B cell (primary cell): ENCODE results near the gene AURKAIP1. TPM values are rescaled to one million over a fixed set of nuclear protein-coding genes. Genes with fewer than 3 reads are reported as not detected.
A peak's percentile ranks its signal among the peaks of the same experiment; 100 is the strongest.

Source experiments
- ATAC-seq: fragments of 200-7000 bp; cut with Tn5 transposase; one replicate; pipeline ENCODE4 v1.10.0; 2021; ENCODE audit warnings: low read depth, mild to moderate bottlenecking, moderate number of reproducible peaks, moderate library complexity
- CTCF ChIA-PET: fragments of 350-600 bp; sonication (Branson Sonifier 250); formaldehyde crosslinking; loops from one replicate; lab custom pipeline; 2021; ENCODE audit warnings: antibody characterized with exemption, inconsistent platforms; lab: Charles Lee
- POLR2A ChIA-PET: fragments of 350-600 bp; sonication (Branson Sonifier 250); formaldehyde crosslinking; loops from one replicate; lab custom pipeline; 2021; ENCODE audit warnings: antibody characterized with exemption; lab: Charles Lee
- DNase-seq: peaks from one replicate; pipeline ENCODE4 v3.0.0; 2013
- H2AFZ ChIP-seq: 2 replicates; pipeline ENCODE4 v1.6.1; 2012; ENCODE audit warnings: mild to moderate bottlenecking, low read depth, low read length; ENCODE audit not compliant: insufficient read depth, poor library complexity, severe bottlenecking
- H3K27ac ChIP-seq, 2 donors: 1 replicate in 1 of 2; 2 replicates in 1 of 2; pipeline ENCODE4 v1.5.1; 2012 to 2013; ENCODE audit warnings: low read length in 2 of 2, mild to moderate bottlenecking in 2 of 2, moderate library complexity in 1 of 2
- H3K27me3 ChIP-seq, 4 experiments: fragments of 200-600 bp in 1 of 4; sonication (generic) in 1 of 4; replicated peaks in 1 of 4; 1 replicate in 2 of 4; 2 replicates in 2 of 4; pipeline versions ENCODE4 v1.6.1 to v1.7.0; 2013 to 2016; ENCODE audit warnings: low read length in 3 of 4, mild to moderate bottlenecking in 2 of 4, mixed read lengths in 1 of 4, moderate library complexity in 1 of 4; ENCODE audit not compliant: insufficient read depth in 4 of 4, control insufficient read depth in 3 of 4; ENCODE audit errors: control extremely low read depth in 1 of 4
- H3K36me3 ChIP-seq, 2 experiments: replicated peaks in 1 of 2; 1 replicate in 1 of 2; 2 replicates in 1 of 2; pipeline versions ENCODE4 v1.6.1 to v1.7.1; 2013; ENCODE audit warnings: low read length in 1 of 2; ENCODE audit not compliant: insufficient read depth in 2 of 2, control insufficient read depth in 1 of 2; ENCODE audit errors: control extremely low read depth in 1 of 2, extremely low read depth in 1 of 2
- H3K4me1 ChIP-seq, 2 donors: fragments of 200-600 bp in 1 of 2; sonication (generic) in 1 of 2; 1 replicate in 1 of 2; 2 replicates in 1 of 2; pipeline versions ENCODE4 v1.5.1 to v1.6.1; 2013 to 2017; ENCODE audit warnings: low read length in 2 of 2; ENCODE audit not compliant: control insufficient read depth in 2 of 2, insufficient read depth in 2 of 2
- H3K4me2 ChIP-seq: replicated peaks from 2 replicates; pipeline ENCODE3; 2012; ENCODE audit warnings: mild to moderate bottlenecking, low read depth, low read length; ENCODE audit not compliant: poor library complexity, severe bottlenecking
- H3K4me3 ChIP-seq, 5 experiments: fragments of 200-600 bp in 1 of 5; sonication (generic) in 1 of 5; 1 replicate in 3 of 5; 2 replicates in 2 of 5; pipeline versions ENCODE4 v1.5.1 to v1.7.0; 2011 to 2016; ENCODE audit warnings: low read length in 4 of 5, mild to moderate bottlenecking in 4 of 5, low read depth in 2 of 5, control low read depth in 1 of 5, moderate library complexity in 1 of 5; ENCODE audit not compliant: insufficient read depth in 1 of 5; ENCODE audit errors: control extremely low read depth in 1 of 5, extremely low read depth in 1 of 5
- H3K79me2 ChIP-seq: fragments of 200-600 bp; sonication (generic); one replicate; pipeline ENCODE4 v1.6.0; 2016; ENCODE audit warnings: low read length; ENCODE audit not compliant: control insufficient read depth, insufficient read depth
- H3K9ac ChIP-seq: fragments of 200-600 bp; sonication (generic); 2 replicates; pipeline ENCODE4 v1.6.1; 2017; ENCODE audit warnings: mild to moderate bottlenecking, low read length, moderate library complexity
- H3K9me3 ChIP-seq, 3 donors: one replicate each; pipeline versions ENCODE4 v1.6.1 to v1.7.1; 2013; ENCODE audit warnings: low read length in 2 of 3; ENCODE audit not compliant: control insufficient read depth in 2 of 3, insufficient read depth in 1 of 3; ENCODE audit errors: control extremely low read depth in 1 of 3
- H4K20me1 ChIP-seq: 2 replicates; pipeline ENCODE4 v1.6.0; 2012; ENCODE audit warnings: mild to moderate bottlenecking, low read length; ENCODE audit not compliant: insufficient read depth, control insufficient read depth, poor library complexity, severe bottlenecking
- H3K27ac Mint-ChIP-seq: one replicate; pipeline ENCODE4 v1.8.0; 2021; ENCODE audit warnings: mixed read lengths
- H3K27me3 Mint-ChIP-seq: one replicate; pipeline ENCODE4 v1.8.0; 2021; ENCODE audit warnings: mixed read lengths
- H3K4me1 Mint-ChIP-seq: one replicate; pipeline ENCODE4 v1.8.0; 2021; ENCODE audit warnings: mixed read lengths
- H3K4me3 Mint-ChIP-seq: one replicate; pipeline ENCODE4 v1.8.0; 2021; ENCODE audit warnings: mixed read lengths
- H3K9me3 Mint-ChIP-seq: one replicate; pipeline ENCODE4 v1.8.0; 2022; ENCODE audit warnings: mixed read lengths; ENCODE audit not compliant: insufficient read depth
- EZH2 ChIP-seq: IDR thresholded peaks from 2 replicates; pipeline ENCODE4 v1.6.1; 2012; ENCODE audit warnings: borderline replicate concordance, low read depth, mild to moderate bottlenecking, moderate library complexity, low read length; ENCODE audit not compliant: insufficient read depth, poor library complexity, severe bottlenecking
- WGBS: methylation state at CpG from one replicate; pipeline ENCODE4 v1.1.5; 2013; ENCODE audit warnings: missing lambda C conversion rate; ENCODE audit not compliant: insufficient coverage; 5-methylcytosine and 5-hydroxymethylcytosine counted together
- intact Hi-C: fragments of 100-400 bp; cut with micrococcal nuclease; formaldehyde crosslinking; loops from one replicate; pipeline ENCODE4 v1.10.0; 2022
- polyA plus RNA-seq: library from polyadenylated mRNA; depleted of rRNA; stranded (reverse); fragments of >200 nt; gene quantifications from 2 replicates; pipeline ENCODE4 v1.2.3, GENCODE V29; 2012
- total RNA-seq, 2 donors: library from RNA; stranded (reverse); fragments of 120-200 nt in 1 of 2; gene quantifications; 1 replicate in 1 of 2; 2 replicates in 1 of 2; pipeline versions ENCODE4 v1.2.3 to v1.2.4, GENCODE V29; 2013 to 2022
- TF ChIP-seq, protein P1 (sequence below): fragments of 200-600 bp; IDR thresholded peaks from one replicate; pipeline ENCODE4 v1.8.0; 2022; ENCODE audit warnings: antibody characterized with exemption, mild to moderate bottlenecking

The AURKAIP1 gene
- total and polyA plus RNA-seq, 2 donors (not counting 1 experiment from before 2014, with no cell fraction given) = 61.1 to 61.7 TPM

DNA sequence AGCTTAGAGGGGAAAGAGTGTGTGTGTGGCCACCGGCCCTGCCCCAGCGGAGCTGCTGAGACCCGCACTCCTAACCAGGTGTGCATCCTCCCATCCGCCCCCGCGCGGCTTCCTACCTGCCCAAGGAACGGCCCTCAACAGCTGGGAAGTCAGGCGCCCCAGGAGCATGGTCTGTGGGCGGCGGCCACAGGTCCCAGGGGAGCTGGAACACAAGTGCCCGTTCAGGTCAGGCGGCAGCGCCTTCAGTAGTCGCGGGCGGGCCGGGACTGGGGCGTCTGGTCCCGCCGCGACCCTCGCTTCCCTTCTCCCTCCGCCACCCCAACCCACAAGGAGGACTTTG is 448 bp downstream of the AURKAIP1 start:
- TF ChIP-seq, protein P1, sequence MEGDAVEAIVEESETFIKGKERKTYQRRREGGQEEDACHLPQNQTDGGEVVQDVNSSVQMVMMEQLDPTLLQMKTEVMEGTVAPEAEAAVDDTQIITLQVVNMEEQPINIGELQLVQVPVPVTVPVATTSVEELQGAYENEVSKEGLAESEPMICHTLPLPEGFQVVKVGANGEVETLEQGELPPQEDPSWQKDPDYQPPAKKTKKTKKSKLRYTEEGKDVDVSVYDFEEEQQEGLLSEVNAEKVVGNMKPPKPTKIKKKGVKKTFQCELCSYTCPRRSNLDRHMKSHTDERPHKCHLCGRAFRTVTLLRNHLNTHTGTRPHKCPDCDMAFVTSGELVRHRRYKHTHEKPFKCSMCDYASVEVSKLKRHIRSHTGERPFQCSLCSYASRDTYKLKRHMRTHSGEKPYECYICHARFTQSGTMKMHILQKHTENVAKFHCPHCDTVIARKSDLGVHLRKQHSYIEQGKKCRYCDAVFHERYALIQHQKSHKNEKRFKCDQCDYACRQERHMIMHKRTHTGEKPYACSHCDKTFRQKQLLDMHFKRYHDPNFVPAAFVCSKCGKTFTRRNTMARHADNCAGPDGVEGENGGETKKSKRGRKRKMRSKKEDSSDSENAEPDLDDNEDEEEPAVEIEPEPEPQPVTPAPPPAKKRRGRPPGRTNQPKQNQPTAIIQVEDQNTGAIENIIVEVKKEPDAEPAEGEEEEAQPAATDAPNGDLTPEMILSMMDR = no peak
- no peak for TF ChIP-seq EZH2
- Mint-ChIP-seq H3K27ac (peak overlapping the region; percentile 83), H3K9me3 (no peaks in the 10 kb centered on the region), H3K27me3 (no peaks in the 10 kb centered on the region), H3K4me1 (peaks cover 11% of the 10 kb centered on the region), H3K4me3 (peak overlapping the region; percentile 84)
- ATAC-seq (no peak), DNase-seq (no peak)
- H2AFZ ChIP-seq = peak overlapping the region; percentile 81
- under 1% methylated on average over 24 of the region's 24 CpGs for WGBS
- CTCF ChIA-PET = interaction anchor here (1.0 to 2.0 kb wide), 10 partner anchors 24 to 356 kb away, joined by 3 to 7 read pairs (median 3); partner anchors contain the start of genes CCNL2 and UBE2J2
- H3K4me2 ChIP-seq = peak overlapping the region; percentile 84
- peak overlapping the region; percentile 2 to 93 (median 78) for H3K4me3 ChIP-seq
- intact Hi-C loops = no loop called here
- peak overlapping the region; percentile 81 for H3K9ac ChIP-seq
- peaks cover 0 to 3% (median 0%) of the 10 kb centered on the region in 3 donors for H3K9me3 ChIP-seq
- POLR2A ChIA-PET = interaction anchor here (0.6 to 1.9 kb wide), 7 partner anchors 25 to 343 kb away, joined by 3 to 23 read pairs (median 4); partner anchors contain the start of genes CCNL2 and MRPL20
- peak overlapping the region; percentile 75 to 95 for H3K27ac ChIP-seq
- peaks cover 21% of the 10 kb centered on the region for H4K20me1 ChIP-seq
- H3K36me3 ChIP-seq = peaks cover 0 to 10% of the 10 kb centered on the region in 2 experiments
- H3K27me3 ChIP-seq = no peaks in the 10 kb centered on the region
- H3K4me1 ChIP-seq = peaks cover 19 to 37% of the 10 kb centered on the region in 2 donors
- peaks cover 15% of the 10 kb centered on the region for H3K79me2 ChIP-seq

DNA sequence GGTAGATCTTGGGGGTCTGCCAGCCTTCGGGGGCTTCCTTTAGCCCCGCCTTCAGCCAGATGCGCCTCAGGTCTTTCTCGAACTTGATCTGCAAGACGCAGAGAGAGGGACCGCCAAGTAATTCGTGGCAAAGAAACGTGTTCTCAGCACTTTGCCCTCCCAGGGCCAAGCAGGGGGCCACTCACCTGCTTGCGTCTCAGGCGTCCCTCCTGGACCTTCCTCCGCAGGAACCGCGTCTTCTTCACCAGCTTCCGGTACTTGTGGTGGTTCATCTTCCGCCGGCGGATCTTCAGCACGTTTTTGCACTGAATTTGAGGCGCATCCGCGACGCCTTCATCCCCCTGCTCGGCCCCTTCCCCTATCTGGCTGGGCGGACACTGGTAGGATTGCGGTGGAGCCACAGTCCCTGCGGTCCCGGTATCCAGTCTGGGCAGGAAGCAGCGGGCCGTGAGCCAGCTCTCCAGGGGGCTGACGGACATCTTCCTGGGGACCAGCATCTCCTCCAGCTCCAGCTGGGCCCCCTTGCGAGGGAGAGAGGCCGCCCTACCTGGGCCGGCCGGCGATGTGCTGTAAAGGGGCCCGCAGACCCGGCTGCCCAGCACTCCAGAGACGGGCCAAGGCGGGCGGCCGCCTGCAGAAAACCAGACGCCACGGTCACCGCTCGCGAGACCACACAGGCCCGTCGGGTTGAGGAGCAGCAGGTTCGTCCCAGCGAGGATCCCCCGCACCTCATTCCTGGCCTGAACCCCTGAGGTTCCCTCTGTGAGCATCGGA is 1.0 kb downstream of the AURKAIP1 start:
- TF ChIP-seq EZH2 = no peak
- TF ChIP-seq, protein P1 = no peak
- Histone ChIP-seq H3K4me3 (peak overlapping the region; percentile 2 to 93 (median 78)), H4K20me1 (peaks cover 21% of the 10 kb centered on the region), H3K9me3 (peaks cover 0 to 3% (median 0%) of the 10 kb centered on the region in 3 donors), H3K9ac (peak overlapping the region; percentile 81), H3K79me2 (peaks cover 15% of the 10 kb centered on the region), H3K4me1 (peaks cover 19 to 37% of the 10 kb centered on the region in 2 donors), H3K4me2 (peak overlapping the region; percentile 84), H3K36me3 (peaks cover 0 to 10% of the 10 kb centered on the region in 2 experiments), H3K27me3 (no peaks in the 10 kb centered on the region), H2AFZ (no peak overlapping the region), H3K27ac (peak overlapping the region; percentile 75 to 95)
- CTCF ChIA-PET = interaction anchor here (1.3 to 3.2 kb wide), 3 partner anchors 25 to 389 kb away, joined by 3 to 15 read pairs (median 3); partner anchors contain the start of gene CCNL2
- no peak for DNase-seq
- H3K27me3 Mint-ChIP-seq = no peaks in the 10 kb centered on the region
- peak overlapping the region; percentile 83 for H3K27ac Mint-ChIP-seq
- peak overlapping the region; percentile 84 for H3K4me3 Mint-ChIP-seq
- WGBS = 66% methylated on average over 50 of the region's 52 CpGs
- POLR2A ChIA-PET = interaction anchor here (1.5 to 1.9 kb wide), 2 partner anchors 25 to 131 kb away, joined by 7 to 23 read pairs; partner anchors contain the start of gene CCNL2
- H3K9me3 Mint-ChIP-seq = no peaks in the 10 kb centered on the region
- no peak for ATAC-seq
- H3K4me1 Mint-ChIP-seq = peaks cover 11% of the 10 kb centered on the region
- intact Hi-C loops = no loop called here
